ENCODE measurements around the gene SLC24A3.

The SLC24A3 gene

GRCh38 chr20:19512886-19513677 lies 300.6 kb downstream of the SLC24A3 start:
- no peak for DNase-seq

DNA sequence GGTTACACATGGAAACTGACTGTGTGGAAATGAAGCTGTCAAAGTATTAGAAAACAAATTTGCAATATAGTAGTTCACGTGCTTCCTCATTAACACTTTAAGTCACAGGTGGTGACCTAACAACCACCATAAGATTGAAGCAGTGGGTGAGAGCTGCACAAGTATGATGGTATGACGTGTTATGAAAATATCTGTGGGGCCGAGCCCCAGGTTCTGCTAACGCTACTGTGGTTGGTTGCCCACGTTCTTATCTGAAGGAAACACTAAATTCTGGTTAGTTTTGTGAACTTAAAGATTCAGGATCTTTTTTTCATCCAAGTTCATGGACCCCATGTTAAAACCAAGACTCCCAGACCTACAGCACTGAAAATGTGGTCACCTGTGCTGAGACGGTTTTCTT lies 302.6 kb downstream of the SLC24A3 start:
- DNase-seq = no peak

DNA sequence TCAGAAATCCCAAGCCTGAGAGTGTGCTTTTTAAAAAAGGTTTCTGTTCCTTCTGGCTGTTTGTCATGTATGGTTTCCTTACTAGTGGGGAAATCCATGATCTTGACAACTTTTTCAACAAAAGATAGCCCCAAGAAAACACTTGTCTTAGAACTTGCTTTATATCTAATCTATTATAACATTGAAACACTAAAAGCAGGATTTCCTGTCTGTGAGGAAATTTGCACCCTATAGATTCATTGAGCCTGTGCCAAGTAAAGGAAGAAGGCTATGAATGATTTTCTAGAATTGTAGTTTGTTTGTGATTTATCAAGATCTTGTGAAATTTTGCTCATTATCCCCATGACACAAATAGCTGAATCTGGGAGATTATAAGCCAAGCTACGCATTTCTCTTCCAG lies 307.0 kb downstream of the SLC24A3 start:
- DNase-seq = no peak

GRCh38 chr20:19520261-19520660 lies 307.8 kb downstream of the SLC24A3 start:
- DNase-seq = no peak

GRCh38 chr20:19522071-19522801 lies 309.8 kb downstream of the SLC24A3 start:
- no peak for DNase-seq

GRCh38 chr20:19522836-19523590 lies 310.6 kb downstream of the SLC24A3 start:
- no peak for DNase-seq

DNA sequence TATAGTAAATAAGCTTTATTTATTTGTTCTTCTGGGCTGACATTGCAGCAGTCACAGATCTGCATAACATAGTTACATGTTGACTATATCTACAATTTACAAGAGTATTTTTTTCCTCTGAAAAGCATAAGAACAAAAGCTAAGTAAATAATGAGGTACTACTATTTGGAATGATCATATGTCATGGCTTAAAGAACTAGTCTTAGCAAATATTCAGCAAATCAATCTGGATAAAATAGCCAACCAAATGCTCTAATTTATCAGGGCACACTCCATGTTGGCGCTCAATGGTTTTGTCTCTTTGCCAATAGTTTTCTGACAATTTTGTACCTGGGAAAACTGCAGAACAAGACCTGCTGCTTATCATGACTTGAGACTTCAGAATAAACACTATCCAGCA lies 312.2 kb downstream of the SLC24A3 start:
- DNase-seq = no peak

DNA sequence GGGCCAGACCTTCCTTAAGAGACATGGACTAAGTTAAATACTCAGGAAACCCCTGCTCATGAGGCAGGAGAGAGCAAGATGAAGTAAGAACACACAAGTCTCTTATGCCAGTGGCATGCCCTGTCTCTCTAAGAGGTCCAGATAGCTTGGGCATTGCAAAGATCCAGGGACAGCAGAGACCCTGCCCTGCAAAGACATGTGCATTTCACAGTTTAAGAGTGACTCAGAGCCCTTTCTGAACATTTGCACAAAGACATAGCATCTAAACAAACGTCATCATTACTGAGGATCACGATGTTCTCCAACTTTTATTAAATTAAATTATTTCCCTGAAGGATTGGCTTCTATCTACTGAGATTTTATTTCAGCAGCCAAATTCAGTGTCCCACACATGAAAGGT lies 315.1 kb downstream of the SLC24A3 start:
- DNase-seq = no peak

DNA sequence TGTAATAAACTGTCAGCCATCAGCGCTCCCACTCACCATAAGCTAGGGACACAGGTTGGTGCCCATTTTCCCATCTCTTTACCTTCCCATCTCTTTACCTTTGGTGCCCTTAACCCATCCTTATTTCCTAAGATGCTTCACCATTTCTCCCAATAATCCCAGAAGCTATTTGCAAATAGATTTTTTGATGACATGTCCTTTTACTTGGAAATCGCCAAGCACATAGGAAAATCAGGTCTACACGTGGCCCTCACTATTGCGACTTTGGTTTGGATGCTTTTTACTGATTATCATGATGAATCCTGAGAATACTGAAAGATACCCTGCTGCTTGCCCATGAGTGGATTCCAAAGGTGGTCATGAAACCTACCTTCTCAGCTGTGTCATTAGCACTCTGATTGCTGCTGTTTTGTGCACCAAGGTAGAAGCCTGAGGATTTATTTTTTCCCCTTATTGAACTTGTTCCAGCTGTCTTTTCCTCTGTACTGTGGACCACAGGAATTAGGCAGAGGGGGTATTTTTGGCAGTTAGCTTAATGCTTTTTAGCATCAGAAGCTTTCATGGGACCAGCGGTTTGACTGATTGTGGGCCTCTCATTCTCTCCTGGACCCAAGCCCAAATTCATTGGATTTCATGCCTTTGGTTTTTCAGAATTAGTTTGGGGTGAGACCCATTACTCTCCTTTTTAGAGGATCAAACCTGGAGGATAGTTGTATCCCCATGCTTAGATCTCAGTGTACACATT lies 316.0 kb downstream of the SLC24A3 start:
- DNase-seq = no peak

DNA sequence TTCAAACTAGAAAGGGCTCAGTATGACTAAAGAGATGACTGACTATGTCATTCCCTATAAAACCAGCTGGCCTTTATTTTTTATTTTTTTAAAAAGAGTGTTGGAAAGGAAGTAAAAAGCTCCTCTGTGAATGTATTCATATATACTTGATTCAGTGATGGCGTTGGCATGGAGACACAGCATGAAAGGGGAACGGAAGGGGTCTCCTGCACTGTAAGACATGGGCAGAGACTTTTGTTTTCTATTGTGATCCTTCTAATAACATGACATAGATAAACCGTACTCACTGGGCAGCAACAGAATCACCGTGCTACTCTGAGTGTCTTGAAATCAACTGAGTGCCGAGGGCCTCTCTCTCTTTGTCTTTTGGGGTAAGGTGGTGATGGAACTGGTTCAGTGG lies 317.6 kb downstream of the SLC24A3 start:
- DNase-seq = no peak

DNA sequence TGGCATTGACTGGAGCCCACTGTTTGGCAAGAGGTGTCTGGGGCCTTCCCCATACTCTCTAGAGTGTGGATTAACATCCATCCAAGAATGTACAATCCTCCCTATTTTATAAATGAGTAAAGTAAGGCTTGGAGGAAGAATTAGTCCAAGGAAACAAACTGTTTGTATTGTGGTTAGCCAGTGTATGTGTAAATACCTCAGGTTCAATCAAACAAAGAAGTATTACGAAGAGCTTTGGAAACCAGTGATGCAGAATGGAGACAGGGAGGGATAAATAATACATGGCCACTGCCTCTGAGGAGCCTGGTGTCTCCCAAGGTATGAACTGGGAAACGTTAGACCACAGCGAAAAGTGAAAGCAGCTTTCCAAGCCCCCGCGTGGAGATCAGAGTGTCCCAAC lies 319.0 kb downstream of the SLC24A3 start:
- DNase-seq = no peak

DNA sequence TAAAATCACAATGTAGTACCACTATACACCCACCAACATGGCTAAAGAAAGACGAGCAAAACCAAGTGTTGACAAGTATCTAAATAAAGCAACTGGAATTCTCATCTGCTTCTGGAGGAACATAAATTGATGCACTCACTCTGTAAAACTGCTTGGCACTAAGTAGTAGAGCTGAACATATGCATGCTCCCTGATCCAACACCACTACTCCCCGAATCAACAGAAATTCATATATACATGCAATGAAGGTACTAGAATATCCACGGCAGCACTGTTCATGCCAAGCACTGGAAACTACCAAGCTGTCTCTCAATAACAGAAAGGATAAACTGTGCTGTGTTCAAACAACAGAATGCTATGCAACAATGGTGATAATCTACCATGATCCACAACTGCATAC lies 326.1 kb downstream of the SLC24A3 start:
- no peak for DNase-seq

- no peak for DNase-seq
Observed at GRCh38 chr20:19539191-19539590, 326.7 kb downstream of the SLC24A3 start.

GRCh38 chr20:19540392-19540791 lies 327.9 kb downstream of the SLC24A3 start:
- no peak for DNase-seq

GRCh38 chr20:19543101-19543500 lies 330.7 kb downstream of the SLC24A3 start:
- DNase-seq = no peak

GRCh38 chr20:19544684-19545083 lies 332.2 kb downstream of the SLC24A3 start:
- no peak for DNase-seq

- DNase-seq = no peak
Observed at GRCh38 chr20:19546648-19547047, 334.2 kb downstream of the SLC24A3 start.

DNA sequence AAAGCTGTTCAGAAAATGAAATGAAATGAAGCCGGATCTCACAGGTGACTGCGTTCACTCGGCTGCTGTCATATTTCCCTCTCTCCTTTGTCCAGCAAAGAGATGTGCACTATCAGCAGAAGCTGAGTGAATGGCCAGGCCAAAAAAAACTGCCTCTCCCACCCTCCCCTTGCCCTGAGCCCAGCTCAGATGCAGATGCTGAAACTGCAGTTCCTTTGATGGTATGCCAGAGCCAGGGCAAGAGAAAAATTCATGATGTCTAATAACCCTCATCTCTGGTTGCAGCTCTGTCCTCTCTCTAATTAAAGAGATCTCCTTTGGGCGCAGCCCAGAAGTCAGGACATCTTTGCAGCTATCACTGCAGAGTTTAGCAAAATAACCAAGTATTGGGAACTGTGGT lies 335.1 kb downstream of the SLC24A3 start:
- DNase-seq = no peak

DNA sequence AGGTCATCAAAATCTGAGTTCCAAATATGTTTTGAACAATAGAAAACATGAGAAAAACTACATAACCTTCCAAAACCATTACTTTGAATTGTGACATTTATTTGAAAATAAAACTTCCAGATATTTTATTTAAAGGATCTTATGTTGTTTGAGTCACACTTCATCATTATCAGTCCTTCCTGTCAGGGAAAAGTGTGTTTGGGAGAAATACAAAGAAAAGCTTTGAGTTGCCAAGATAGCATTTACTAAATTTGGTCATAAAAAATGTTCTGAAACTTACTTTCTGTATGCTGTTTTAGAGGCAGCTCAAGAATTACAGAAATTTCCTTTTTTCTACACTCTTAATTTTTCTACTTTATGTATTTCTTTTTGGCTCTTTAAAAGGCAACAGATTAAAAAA lies 337.5 kb downstream of the SLC24A3 start:
- no peak for DNase-seq

- no peak for DNase-seq
Observed at GRCh38 chr20:19552221-19553180, 340.1 kb downstream of the SLC24A3 start.

DNA sequence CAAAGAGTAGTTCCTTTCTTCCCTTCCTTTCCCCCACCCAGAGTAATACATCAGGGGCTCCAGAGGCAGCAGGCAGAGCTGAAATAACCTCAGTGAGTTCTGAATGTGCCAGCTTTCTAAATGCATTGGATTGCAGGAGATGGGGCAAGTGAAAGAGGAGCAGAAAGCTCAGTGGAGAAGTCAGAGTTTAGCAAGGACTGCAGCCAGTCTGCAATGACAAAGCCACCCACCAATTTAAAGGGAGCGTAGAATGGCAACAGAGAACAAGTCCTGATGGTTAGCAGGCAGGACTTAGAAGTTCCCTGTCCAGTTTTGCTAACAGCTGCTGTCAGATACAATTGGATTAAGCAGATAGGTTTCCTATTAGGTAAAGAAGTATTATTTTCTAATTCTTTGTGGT lies 342.2 kb downstream of the SLC24A3 start:
- no peak for DNase-seq

- no peak for DNase-seq
Observed at GRCh38 chr20:19555726-19556125, 343.3 kb downstream of the SLC24A3 start.
